ENCODE results near the gene RAB8A.

RAB8A gene

DNA sequence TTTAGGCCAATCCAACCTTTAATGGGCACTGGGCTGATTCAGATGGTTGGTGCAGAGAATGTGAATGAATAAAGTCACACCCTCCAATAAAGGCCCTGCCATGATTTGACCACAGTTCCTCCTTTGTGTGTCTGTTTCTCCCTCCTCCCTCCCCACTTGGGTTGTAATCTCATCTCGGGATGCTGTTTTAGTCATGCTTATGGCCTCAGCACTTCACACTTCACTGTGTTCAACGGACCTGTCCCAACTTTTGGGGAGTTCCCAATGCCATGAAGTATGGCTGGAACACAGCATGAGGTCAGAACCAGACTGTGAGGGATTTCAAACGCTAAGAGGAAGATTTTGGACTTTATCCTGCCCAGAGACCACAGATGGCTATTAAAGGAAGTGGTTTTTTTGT, 5.6 kb upstream of the RAB8A start:
- WGBS = 31% methylated on average over 3 of the region's 3 CpGs

DNA sequence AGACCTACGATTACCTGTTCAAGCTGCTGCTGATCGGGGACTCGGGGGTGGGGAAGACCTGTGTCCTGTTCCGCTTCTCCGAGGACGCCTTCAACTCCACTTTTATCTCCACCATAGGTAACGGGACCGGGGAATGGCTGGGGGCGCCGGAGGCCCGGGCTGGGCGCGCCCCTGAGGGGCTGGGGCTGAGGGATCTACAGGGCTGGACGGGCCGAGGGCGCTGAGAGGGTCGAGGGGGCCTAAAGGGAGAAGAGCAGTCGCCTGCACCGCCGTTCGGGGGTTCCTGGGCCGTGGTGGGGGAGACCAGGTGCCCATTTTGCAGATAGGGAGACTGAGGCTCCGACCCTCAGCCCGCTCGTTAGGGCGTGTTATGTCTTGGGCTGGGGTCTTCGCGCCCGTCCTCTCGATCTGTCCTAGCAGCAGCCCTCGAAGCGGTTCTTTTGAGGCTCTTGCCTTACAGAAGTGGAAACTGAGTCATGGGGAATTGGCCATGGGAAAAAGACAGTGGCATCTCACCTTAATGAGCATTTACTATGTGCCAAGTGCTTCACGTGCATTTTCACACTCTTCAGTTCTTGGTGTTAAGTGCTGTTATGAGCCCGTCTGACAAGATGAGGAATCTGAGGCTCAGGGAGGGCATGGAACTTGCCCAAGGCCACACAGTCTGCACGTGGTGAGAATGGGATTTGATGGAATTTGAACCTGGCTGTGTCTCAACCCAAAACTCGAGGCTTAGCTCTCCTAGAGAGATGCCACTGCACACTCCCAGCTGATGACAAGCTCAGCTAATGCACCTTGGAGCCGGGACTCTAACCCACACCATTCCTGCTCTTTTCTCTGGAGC, 442 bp downstream of the RAB8A start:
- Histone ChIP-seq H4K8ac (ENCODE audit: low read length) (peak overlapping the region; percentile 70), H3K27ac (ENCODE audit: low read length, poor library complexity, severe bottlenecking) (peak overlapping the region; percentile 56), H2AFZ (ENCODE audit: low read depth, low read length) (peak overlapping the region; percentile 83), H3K9me3 (ENCODE audit: control insufficient read depth, low read length) (no peaks in the 10 kb centered on the region), H3K79me1 (replicated peaks; ENCODE audit: low read length, poor library complexity, severe bottlenecking) (peaks cover 10% of the 10 kb centered on the region), H2BK15ac (ENCODE audit: low read depth, poor library complexity, severe bottlenecking) (peak overlapping the region; percentile 12), H3K36me3 (ENCODE audit: control insufficient read depth in 1 of 2, insufficient read depth in 2 of 2, low read depth in 1 of 2, low read length in 2 of 2) (peaks cover 2 to 9% of the 10 kb centered on the region in 2 experiments), H3K4me3 (ENCODE audit: insufficient read depth in 1 of 2, low read depth in 1 of 2, low read length in 2 of 2) (peak overlapping the region; percentile 83 to 96), H3K14ac (ENCODE audit: low read length in 2 of 2) (peak overlapping the region in 1 of 2 experiments; percentile 99), H3K4me1 (ENCODE audit: control insufficient read depth, insufficient read depth, low read depth, low read length) (peaks cover 22% of the 10 kb centered on the region), H3K18ac (ENCODE audit: low read depth in 1 of 2, low read length in 2 of 2) (peak overlapping the region; percentile 84 to 91), H3K23ac (ENCODE audit: low read length in 2 of 2) (peak overlapping the region in 1 of 2 experiments; percentile 91), H2AK5ac (ENCODE audit: low read length, severe bottlenecking) (peak overlapping the region; percentile 86), H2BK120ac (ENCODE audit: low read depth, low read length) (peak overlapping the region; percentile 88), H3K4ac (ENCODE audit: low read depth in 1 of 2, low read length in 2 of 2) (peak overlapping the region; percentile 88 to 98), H2BK12ac (ENCODE audit: low read length in 2 of 2) (peak overlapping the region in 1 of 2 experiments; percentile 57), H3K4me2 (ENCODE audit: low read length, poor library complexity, severe bottlenecking) (peak overlapping the region; percentile 90), H4K91ac (ENCODE audit: low read length) (peak overlapping the region; percentile 77), H3K9ac (ENCODE audit: low read length) (peak overlapping the region; percentile 95), H3K27me3 (ENCODE audit: control insufficient read depth in 1 of 2, insufficient read depth in 1 of 2, low read length in 2 of 2) (no peaks in the 10 kb centered on the region), H2BK5ac (ENCODE audit: low read depth, low read length, poor library complexity, severe bottlenecking) (peak overlapping the region; percentile 62)
- WGBS = 5% methylated on average over 37 of the region's 37 CpGs
- DNase-seq = no peak

More for the DNA sequence above, 5.6 kb upstream of the RAB8A start:
- H4K8ac ChIP-seq (ENCODE audit: low read length) = no peak overlapping the region
- H3K27me3 ChIP-seq (ENCODE audit: control insufficient read depth in 1 of 2, insufficient read depth in 1 of 2, low read length in 2 of 2) = no peaks in the 10 kb centered on the region
- DNase-seq = peak; percentile 88
- H4K91ac ChIP-seq (ENCODE audit: low read length) = no peak overlapping the region
- no peaks in the 10 kb centered on the region for H3K9me3 ChIP-seq (ENCODE audit: control insufficient read depth, low read length)
- no peak overlapping the region for H3K18ac ChIP-seq (ENCODE audit: low read depth in 1 of 2, low read length in 2 of 2)
- H3K4ac ChIP-seq (ENCODE audit: low read depth in 1 of 2, low read length in 2 of 2) = no peak overlapping the region
- H3K23ac ChIP-seq (ENCODE audit: low read length in 2 of 2) = no peak overlapping the region
- H3K79me1 ChIP-seq (replicated peaks; ENCODE audit: low read length, poor library complexity, severe bottlenecking) = peaks cover 2% of the 10 kb centered on the region
- H3K14ac ChIP-seq (ENCODE audit: low read length in 2 of 2) = no peak overlapping the region
- H3K4me3 ChIP-seq (ENCODE audit: insufficient read depth in 1 of 2, low read depth in 1 of 2, low read length in 2 of 2) = no peak overlapping the region
- no peak overlapping the region for H2BK120ac ChIP-seq (ENCODE audit: low read depth, low read length)
- H2AFZ ChIP-seq (ENCODE audit: low read depth, low read length) = no peak overlapping the region
- H2AK5ac ChIP-seq (ENCODE audit: low read length, severe bottlenecking) = no peak overlapping the region
- no peak overlapping the region for H2BK12ac ChIP-seq (ENCODE audit: low read length in 2 of 2)
- H3K27ac ChIP-seq (ENCODE audit: low read length, poor library complexity, severe bottlenecking) = peak overlapping the region; percentile 46
- H3K36me3 ChIP-seq (ENCODE audit: control insufficient read depth in 1 of 2, insufficient read depth in 2 of 2, low read depth in 1 of 2, low read length in 2 of 2) = peaks cover 14 to 31% of the 10 kb centered on the region in 2 experiments
- no peak overlapping the region for H3K4me2 ChIP-seq (ENCODE audit: low read length, poor library complexity, severe bottlenecking)
- H2BK5ac ChIP-seq (ENCODE audit: low read depth, low read length, poor library complexity, severe bottlenecking) = no peak overlapping the region
- H3K9ac ChIP-seq (ENCODE audit: low read length) = peak overlapping the region; percentile 0
- H3K4me1 ChIP-seq (ENCODE audit: control insufficient read depth, insufficient read depth, low read depth, low read length) = peaks cover 5% of the 10 kb centered on the region
- H2BK15ac ChIP-seq (ENCODE audit: low read depth, poor library complexity, severe bottlenecking) = no peak overlapping the region

DNA sequence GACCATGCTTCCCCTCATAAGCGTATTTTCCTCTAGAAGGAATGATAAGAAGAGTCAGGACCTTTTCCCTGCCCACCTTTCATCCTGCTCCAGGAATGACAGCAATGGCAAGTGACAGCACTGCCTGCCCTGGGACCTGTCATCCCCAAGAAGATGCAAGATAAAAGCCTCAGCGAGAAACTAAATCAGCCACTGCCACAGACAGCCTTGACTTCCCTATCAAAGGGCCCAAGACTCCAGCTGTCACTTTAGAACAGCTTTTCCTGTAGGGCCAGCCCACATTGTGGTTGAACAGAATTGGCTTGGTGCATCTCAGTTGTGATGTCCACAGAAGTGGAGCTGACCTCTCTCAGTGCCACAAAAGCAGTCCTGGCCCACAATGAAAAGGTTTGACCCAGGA, 1.1 kb downstream of the RAB8A start:
- Histone ChIP-seq H3K36me3 (ENCODE audit: control insufficient read depth in 1 of 2, insufficient read depth in 2 of 2, low read depth in 1 of 2, low read length in 2 of 2) (peaks cover 3 to 13% of the 10 kb centered on the region in 2 experiments), H3K79me1 (replicated peaks; ENCODE audit: low read length, poor library complexity, severe bottlenecking) (peaks cover 13% of the 10 kb centered on the region), H2BK5ac (ENCODE audit: low read depth, low read length, poor library complexity, severe bottlenecking) (no peak overlapping the region), H3K9me3 (ENCODE audit: control insufficient read depth, low read length) (no peaks in the 10 kb centered on the region), H2AK5ac (ENCODE audit: low read length, severe bottlenecking) (no peak overlapping the region), H3K27me3 (ENCODE audit: control insufficient read depth in 1 of 2, insufficient read depth in 1 of 2, low read length in 2 of 2) (no peaks in the 10 kb centered on the region), H3K4me2 (ENCODE audit: low read length, poor library complexity, severe bottlenecking) (peak overlapping the region; percentile 90), H2BK120ac (ENCODE audit: low read depth, low read length) (no peak overlapping the region), H3K14ac (ENCODE audit: low read length in 2 of 2) (no peak overlapping the region), H4K91ac (ENCODE audit: low read length) (no peak overlapping the region), H3K23ac (ENCODE audit: low read length in 2 of 2) (peak overlapping the region in 1 of 2 experiments; percentile 14), H4K8ac (ENCODE audit: low read length) (no peak overlapping the region), H3K9ac (ENCODE audit: low read length) (peak overlapping the region; percentile 95), H2BK12ac (ENCODE audit: low read length in 2 of 2) (no peak overlapping the region), H3K4ac (ENCODE audit: low read depth in 1 of 2, low read length in 2 of 2) (no peak overlapping the region), H3K18ac (ENCODE audit: low read depth in 1 of 2, low read length in 2 of 2) (no peak overlapping the region), H3K4me3 (ENCODE audit: insufficient read depth in 1 of 2, low read depth in 1 of 2, low read length in 2 of 2) (peak overlapping the region in 1 of 2 experiments; percentile 83), H3K27ac (ENCODE audit: low read length, poor library complexity, severe bottlenecking) (no peak overlapping the region), H2BK15ac (ENCODE audit: low read depth, poor library complexity, severe bottlenecking) (no peak overlapping the region), H3K4me1 (ENCODE audit: control insufficient read depth, insufficient read depth, low read depth, low read length) (peaks cover 22% of the 10 kb centered on the region), H2AFZ (ENCODE audit: low read depth, low read length) (no peak overlapping the region)
- 86% methylated on average over 2 of the region's 2 CpGs for WGBS
- no peak for DNase-seq

DNA sequence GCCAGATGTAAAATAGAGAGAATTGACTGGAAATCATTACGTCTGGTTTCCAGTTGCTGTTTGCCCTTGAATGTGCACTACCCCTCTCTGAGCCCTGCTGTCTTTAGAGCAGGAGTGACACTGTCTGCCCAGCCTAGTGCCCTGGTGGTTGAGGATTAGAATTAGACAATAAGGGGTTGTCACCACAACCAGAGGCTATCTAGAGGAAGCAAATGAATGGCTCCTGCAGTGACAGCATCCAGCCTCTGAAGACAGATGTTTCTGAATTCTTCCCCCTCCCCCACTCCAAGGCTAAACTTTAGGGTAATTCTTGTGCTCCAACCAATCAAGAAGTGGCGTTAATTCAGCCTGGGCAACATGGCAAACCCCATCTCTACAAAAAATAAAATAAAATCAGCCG, 2.0 kb downstream of the RAB8A start:
- Histone ChIP-seq H2BK15ac (ENCODE audit: low read depth, poor library complexity, severe bottlenecking) (no peak overlapping the region), H2BK120ac (ENCODE audit: low read depth, low read length) (no peak overlapping the region), H3K4me3 (ENCODE audit: insufficient read depth in 1 of 2, low read depth in 1 of 2, low read length in 2 of 2) (no peak overlapping the region), H3K18ac (ENCODE audit: low read depth in 1 of 2, low read length in 2 of 2) (no peak overlapping the region), H3K9ac (ENCODE audit: low read length) (no peak overlapping the region), H3K4me2 (ENCODE audit: low read length, poor library complexity, severe bottlenecking) (no peak overlapping the region), H3K4ac (ENCODE audit: low read depth in 1 of 2, low read length in 2 of 2) (no peak overlapping the region), H2BK5ac (ENCODE audit: low read depth, low read length, poor library complexity, severe bottlenecking) (no peak overlapping the region), H3K9me3 (ENCODE audit: control insufficient read depth, low read length) (no peaks in the 10 kb centered on the region), H3K36me3 (ENCODE audit: control insufficient read depth in 1 of 2, insufficient read depth in 2 of 2, low read depth in 1 of 2, low read length in 2 of 2) (peaks cover 12 to 23% of the 10 kb centered on the region in 2 experiments), H3K4me1 (ENCODE audit: control insufficient read depth, insufficient read depth, low read depth, low read length) (peaks cover 22% of the 10 kb centered on the region), H2BK12ac (ENCODE audit: low read length in 2 of 2) (no peak overlapping the region), H3K14ac (ENCODE audit: low read length in 2 of 2) (no peak overlapping the region), H2AFZ (ENCODE audit: low read depth, low read length) (no peak overlapping the region), H2AK5ac (ENCODE audit: low read length, severe bottlenecking) (no peak overlapping the region), H4K91ac (ENCODE audit: low read length) (no peak overlapping the region), H3K79me1 (replicated peaks; ENCODE audit: low read length, poor library complexity, severe bottlenecking) (peaks cover 22% of the 10 kb centered on the region), H3K27me3 (ENCODE audit: control insufficient read depth in 1 of 2, insufficient read depth in 1 of 2, low read length in 2 of 2) (no peaks in the 10 kb centered on the region), H4K8ac (ENCODE audit: low read length) (no peak overlapping the region), H3K23ac (ENCODE audit: low read length in 2 of 2) (no peak overlapping the region), H3K27ac (ENCODE audit: low read length, poor library complexity, severe bottlenecking) (no peak overlapping the region)
- DNase-seq = no peak
- WGBS = 97% methylated on average over 3 of the region's 3 CpGs

Data from mesenchymal stem cell (in vitro differentiated cells and primary cell).